ENCODE measurements around the gene HBD. TPM values are rescaled to one million over a fixed set of nuclear protein-coding genes. Genes with fewer than 3 reads are reported as not detected.

HBD gene
- total RNA-seq, 1 donor from 2014 or later: not detected

GRCh38 chr11:5247472-5248192 is 13.3 kb upstream of the HBD start:
- Mint-ChIP-seq H3K4me1 (ENCODE audit: unreplicated experiment) (no peaks in the 10 kb centered on the region), H3K27me3 (ENCODE audit: unreplicated experiment) (peaks cover 27% of the 10 kb centered on the region), H3K27ac (ENCODE audit: unreplicated experiment) (no peak overlapping the region), H3K36me3 (ENCODE audit: unreplicated experiment) (no peaks in the 10 kb centered on the region), H3K9me3 (ENCODE audit: unreplicated experiment) (no peaks in the 10 kb centered on the region), H3K4me3 (ENCODE audit: unreplicated experiment) (no peak overlapping the region)
- DNase-seq (ENCODE audit: extremely low spot score, unreplicated experiment): no peak
- no peak for TF ChIP-seq CTCF (IDR thresholded peaks at IDR 0.05)

- Mint-ChIP-seq H3K27me3 (ENCODE audit: unreplicated experiment) (peaks cover 23% of the 10 kb centered on the region), H3K4me3 (ENCODE audit: unreplicated experiment) (no peak overlapping the region), H3K9me3 (ENCODE audit: unreplicated experiment) (no peaks in the 10 kb centered on the region), H3K27ac (ENCODE audit: unreplicated experiment) (no peak overlapping the region), H3K4me1 (ENCODE audit: unreplicated experiment) (no peaks in the 10 kb centered on the region), H3K36me3 (ENCODE audit: unreplicated experiment) (no peaks in the 10 kb centered on the region)
- TF ChIP-seq CTCF (IDR thresholded peaks at IDR 0.05): no peak
- DNase-seq (ENCODE audit: extremely low spot score, unreplicated experiment): no peak
These were observed 12.6 kb upstream of the HBD start for GRCh38 chr11:5246772-5247471.

- no peak overlapping the region for H3K27ac Mint-ChIP-seq (ENCODE audit: unreplicated experiment)
These were observed 10.9 kb upstream of the HBD start for GRCh38 chr11:5245155-5245554.

GRCh38 chr11:5243816-5244180 is 9.5 kb upstream of the HBD start:
- Mint-ChIP-seq H3K9me3 (ENCODE audit: unreplicated experiment) (no peaks in the 10 kb centered on the region), H3K27me3 (ENCODE audit: unreplicated experiment) (peaks cover 33% of the 10 kb centered on the region), H3K27ac (ENCODE audit: unreplicated experiment) (no peak overlapping the region), H3K4me3 (ENCODE audit: unreplicated experiment) (no peak overlapping the region), H3K4me1 (ENCODE audit: unreplicated experiment) (no peaks in the 10 kb centered on the region), H3K36me3 (ENCODE audit: unreplicated experiment) (no peaks in the 10 kb centered on the region)
- DNase-seq (ENCODE audit: extremely low spot score, unreplicated experiment): no peak
- TF ChIP-seq CTCF (IDR thresholded peaks at IDR 0.05): no peak

More at GRCh38 chr11:5245155-5245554, 10.9 kb upstream of the HBD start:
- Mint-ChIP-seq H3K4me1 (ENCODE audit: unreplicated experiment) (no peaks in the 10 kb centered on the region), H3K36me3 (ENCODE audit: unreplicated experiment) (no peaks in the 10 kb centered on the region), H3K4me3 (ENCODE audit: unreplicated experiment) (no peak overlapping the region), H3K9me3 (ENCODE audit: unreplicated experiment) (no peaks in the 10 kb centered on the region), H3K27me3 (ENCODE audit: unreplicated experiment) (peaks cover 26% of the 10 kb centered on the region)
- DNase-seq (ENCODE audit: extremely low spot score, unreplicated experiment): no peak
- no peak for TF ChIP-seq CTCF (IDR thresholded peaks at IDR 0.05)

Measured in osteocyte (in vitro differentiated cells).